ENCODE data around the gene SETD3. TPM values are rescaled to one million over a fixed set of nuclear protein-coding genes. Genes with fewer than 3 reads are reported as not detected.

Gene SETD3
- total RNA-seq, 4 donors from 2014 or later, result 127 to 184 (median 162) TPM

GRCh38 chr14:99452968-99453367 lies 27.7 kb downstream of the SETD3 start:
- no peak for ATAC-seq
- no peaks in the 10 kb centered on the region for H3K9me3 ChIP-seq
- TF ChIP-seq POLR2A (IDR thresholded peaks at IDR 0.05), result no peak
- TF ChIP-seq CTCF (IDR thresholded peaks at IDR 0.05), result no peak
- TF ChIP-seq EP300 (IDR thresholded peaks at IDR 0.05), result no peak
- no peak for TF ChIP-seq POLR2AphosphoS5 (IDR thresholded peaks at IDR 0.05)
- H3K4me3 ChIP-seq, result no peak overlapping the region
- no peaks in the 10 kb centered on the region for H3K4me1 ChIP-seq
- 52 to 53% methylated on average over 3 to 4 of the region's 4 CpGs for WGBS, 2 donors (ENCODE audit: low coverage in 1 of 2)
- no peaks in the 10 kb centered on the region for H3K27me3 ChIP-seq
- H3K36me3 ChIP-seq, result peaks cover 0 to 99% of the 10 kb centered on the region in 2 donors
- no peak overlapping the region for H3K27ac ChIP-seq

GRCh38 chr14:99451234-99451633 lies 29.4 kb downstream of the SETD3 start:
- no peak overlapping the region for H3K4me3 ChIP-seq
- H3K36me3 ChIP-seq, result peaks cover 0 to 100% of the 10 kb centered on the region in 2 donors
- no peak for ATAC-seq
- WGBS, 2 donors (ENCODE audit: low coverage in 1 of 2), result 94 to 100% methylated on average over 1 to 5 of the region's 5 CpGs
- no peaks in the 10 kb centered on the region for H3K4me1 ChIP-seq
- no peaks in the 10 kb centered on the region for H3K27me3 ChIP-seq
- no peak overlapping the region for H3K27ac ChIP-seq
- TF ChIP-seq CTCF (IDR thresholded peaks at IDR 0.05) (no peak), POLR2A (IDR thresholded peaks at IDR 0.05) (no peak), EP300 (IDR thresholded peaks at IDR 0.05) (no peak), POLR2AphosphoS5 (IDR thresholded peaks at IDR 0.05) (no peak)
- H3K9me3 ChIP-seq, result no peaks in the 10 kb centered on the region

GRCh38 chr14:99450266-99450665 lies 30.4 kb downstream of the SETD3 start:
- TF ChIP-seq POLR2A (IDR thresholded peaks at IDR 0.05), result no peak
- no peak for TF ChIP-seq CTCF (IDR thresholded peaks at IDR 0.05)
- TF ChIP-seq POLR2AphosphoS5 (IDR thresholded peaks at IDR 0.05), result no peak
- TF ChIP-seq EP300 (IDR thresholded peaks at IDR 0.05), result no peak
- 100% methylated on average over 3 of the region's 3 CpGs; no CpG with 5 or more reads in 1 of the 2 donors for WGBS, 2 donors (ENCODE audit: low coverage in 1 of 2)
- Histone ChIP-seq H3K27ac (no peak overlapping the region), H3K36me3 (peaks cover 0 to 98% of the 10 kb centered on the region in 2 donors), H3K9me3 (no peaks in the 10 kb centered on the region), H3K4me1 (no peaks in the 10 kb centered on the region), H3K27me3 (no peaks in the 10 kb centered on the region), H3K4me3 (no peak overlapping the region)
- ATAC-seq, result no peak

- WGBS, 2 donors (ENCODE audit: low coverage in 1 of 2), result 83 to 85% methylated on average over 3 to 4 of the region's 4 CpGs
- no peak for ATAC-seq
- no peak overlapping the region for H3K4me3 ChIP-seq
- TF ChIP-seq POLR2A (IDR thresholded peaks at IDR 0.05), result no peak
- TF ChIP-seq POLR2AphosphoS5 (IDR thresholded peaks at IDR 0.05), result no peak
- no peak for TF ChIP-seq CTCF (IDR thresholded peaks at IDR 0.05)
- no peak for TF ChIP-seq EP300 (IDR thresholded peaks at IDR 0.05)
- H3K9me3 ChIP-seq, result no peaks in the 10 kb centered on the region
- H3K27ac ChIP-seq, result no peak overlapping the region
- H3K4me1 ChIP-seq, result no peaks in the 10 kb centered on the region
- H3K27me3 ChIP-seq, result no peaks in the 10 kb centered on the region
- H3K36me3 ChIP-seq, result peaks cover 0 to 97% of the 10 kb centered on the region in 2 donors
Observed at GRCh38 chr14:99447739-99448138, 32.9 kb downstream of the SETD3 start.

GRCh38 chr14:99445931-99446330 lies 34.7 kb downstream of the SETD3 start:
- Histone ChIP-seq H3K9me3 (no peaks in the 10 kb centered on the region), H3K4me1 (no peaks in the 10 kb centered on the region), H3K27me3 (no peaks in the 10 kb centered on the region), H3K4me3 (no peak overlapping the region), H3K27ac (no peak overlapping the region), H3K36me3 (peaks cover 0 to 97% of the 10 kb centered on the region in 2 donors)
- ATAC-seq, result no peak
- TF ChIP-seq EP300 (IDR thresholded peaks at IDR 0.05) (no peak), CTCF (IDR thresholded peaks at IDR 0.05) (no peak), POLR2A (IDR thresholded peaks at IDR 0.05) (no peak), POLR2AphosphoS5 (IDR thresholded peaks at IDR 0.05) (no peak)
- 77 to 89% methylated on average over 4 to 7 of the region's 7 CpGs for WGBS, 2 donors (ENCODE audit: low coverage in 1 of 2)

All from gastroesophageal sphincter (tissue), 4 donors.